ENCODE measurements around the gene ADGRL1.
"Not testable (repeated sequence)": the region's sequence is repeated elsewhere in the genome, so short reads cannot be mapped to it uniquely, and the experiment has no call there.

The ADGRL1 gene

GRCh38 chr19:14183741-14184350 lies 22.1 kb downstream of the ADGRL1 start:
- H3K36me3 Mint-ChIP-seq: no peaks in the 10 kb centered on the region
- H3K4me1 Mint-ChIP-seq: no peaks in the 10 kb centered on the region

DNA sequence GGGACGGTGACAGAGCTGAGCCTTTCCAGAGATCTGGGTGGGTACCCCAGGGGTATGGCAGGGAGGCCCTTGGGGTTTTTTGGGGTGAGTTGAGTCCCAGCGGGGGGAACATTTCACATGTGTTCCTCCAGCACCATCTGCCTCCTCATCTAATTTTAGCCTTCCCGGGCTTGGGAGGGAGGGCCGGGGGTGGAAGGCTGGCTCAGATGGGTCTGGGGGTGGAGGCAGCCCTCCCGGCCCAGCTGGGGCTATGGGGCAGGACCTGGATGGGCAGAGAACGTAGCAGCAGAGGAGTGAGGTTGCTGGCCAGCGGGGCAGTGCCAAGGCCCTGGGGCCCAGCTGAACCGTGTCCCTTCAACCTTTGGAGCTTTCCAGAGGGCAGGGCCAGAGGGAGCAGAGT lies 23.5 kb downstream of the ADGRL1 start:
- H3K27ac Mint-ChIP-seq: no peak overlapping the region
- H3K9me3 Mint-ChIP-seq: no peaks in the 10 kb centered on the region
- H3K4me3 Mint-ChIP-seq: no peak overlapping the region
- no peaks in the 10 kb centered on the region for H3K4me1 Mint-ChIP-seq
- no peaks in the 10 kb centered on the region for H3K27me3 Mint-ChIP-seq
- no peaks in the 10 kb centered on the region for H3K36me3 Mint-ChIP-seq

More at GRCh38 chr19:14183741-14184350, 22.1 kb downstream of the ADGRL1 start:
- H3K9me3 Mint-ChIP-seq: no peaks in the 10 kb centered on the region
- no peak overlapping the region for H3K4me3 Mint-ChIP-seq
- no peak overlapping the region for H3K27ac Mint-ChIP-seq
- H3K27me3 Mint-ChIP-seq: no peaks in the 10 kb centered on the region

DNA sequence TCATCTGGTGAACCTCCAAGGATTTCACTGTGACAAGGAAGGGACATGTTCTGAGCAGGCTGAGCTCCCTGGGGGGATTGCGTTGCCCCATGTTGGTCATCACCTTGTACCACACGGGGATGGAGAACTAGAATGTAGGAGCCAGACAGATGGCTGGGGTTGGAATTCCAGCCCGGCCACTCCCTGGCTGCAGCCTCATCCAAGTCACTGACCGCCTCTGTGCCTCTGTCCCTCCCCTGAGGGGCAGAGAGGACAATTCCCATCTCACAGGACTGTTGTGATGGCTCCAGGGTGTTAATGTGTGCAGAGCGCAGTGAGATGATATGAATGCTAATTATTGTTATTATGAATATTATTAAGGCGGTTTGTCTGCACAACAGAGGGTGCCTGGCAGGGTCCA lies 24.1 kb downstream of the ADGRL1 start:
- H3K27me3 Mint-ChIP-seq: no peaks in the 10 kb centered on the region

DNA sequence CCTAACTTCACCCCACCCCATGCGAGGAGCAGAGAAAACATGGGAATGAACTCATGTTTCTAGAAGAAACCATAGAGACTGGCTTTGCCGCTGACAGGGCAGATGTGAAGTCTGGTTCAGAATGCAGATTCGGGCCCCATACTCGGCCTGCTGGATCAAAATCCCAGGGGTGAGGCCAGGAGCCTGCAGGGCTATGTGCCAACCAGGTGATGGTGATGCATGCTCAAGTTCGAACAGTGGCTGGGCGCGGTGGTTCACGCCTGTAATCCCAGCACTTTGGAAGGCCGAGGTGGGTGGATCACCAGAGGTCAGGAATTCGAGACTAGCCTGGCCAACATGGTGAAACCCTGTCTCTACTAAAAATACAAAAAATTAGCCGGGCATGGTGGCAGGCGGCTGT lies 24.8 kb downstream of the ADGRL1 start:
- H3K36me3 Mint-ChIP-seq: not testable (repeated sequence)

More for the DNA sequence above, 24.1 kb downstream of the ADGRL1 start:
- Mint-ChIP-seq H3K36me3 (peaks cover 3% of the 10 kb centered on the region), H3K27ac (no peak overlapping the region), H3K9me3 (no peaks in the 10 kb centered on the region), H3K4me3 (no peak overlapping the region), H3K4me1 (no peaks in the 10 kb centered on the region)

DNA sequence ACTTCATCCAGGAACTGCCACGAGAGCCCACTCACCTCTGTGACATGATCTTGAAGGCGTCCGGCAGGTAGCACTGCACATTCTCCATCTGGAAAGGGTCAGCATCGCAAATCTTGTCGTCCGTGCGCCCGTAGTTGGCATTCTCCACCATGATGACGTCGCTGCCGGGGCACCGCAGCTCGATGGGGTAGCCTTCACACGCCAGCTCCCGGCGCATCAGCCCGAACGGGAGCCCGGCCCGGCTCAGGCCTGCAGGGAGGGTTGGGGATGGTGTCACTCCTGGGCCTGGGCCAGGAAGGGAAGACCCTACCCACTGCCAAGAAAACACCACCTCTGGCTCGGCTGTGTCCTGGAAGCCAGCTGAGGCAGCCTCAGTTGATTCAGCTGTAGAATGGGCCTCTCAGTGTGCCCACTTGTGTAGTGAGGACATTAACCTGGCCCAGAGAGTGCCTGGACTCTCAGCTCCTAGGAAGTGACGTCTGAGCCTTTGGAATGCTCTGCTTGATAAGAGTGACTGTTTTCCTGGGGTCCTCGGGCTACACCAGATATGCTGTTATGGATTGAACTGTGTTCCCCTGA lies 28.4 kb downstream of the ADGRL1 start:
- peaks cover 8% of the 10 kb centered on the region for H3K36me3 Mint-ChIP-seq
- peaks cover 7% of the 10 kb centered on the region for H3K4me1 Mint-ChIP-seq
- H3K27me3 Mint-ChIP-seq: no peaks in the 10 kb centered on the region

More for the DNA sequence above, 24.8 kb downstream of the ADGRL1 start:
- not testable (repeated sequence) for H3K27ac Mint-ChIP-seq, H3K27me3 Mint-ChIP-seq, H3K4me3 Mint-ChIP-seq, H3K4me1 Mint-ChIP-seq, H3K9me3 Mint-ChIP-seq

DNA sequence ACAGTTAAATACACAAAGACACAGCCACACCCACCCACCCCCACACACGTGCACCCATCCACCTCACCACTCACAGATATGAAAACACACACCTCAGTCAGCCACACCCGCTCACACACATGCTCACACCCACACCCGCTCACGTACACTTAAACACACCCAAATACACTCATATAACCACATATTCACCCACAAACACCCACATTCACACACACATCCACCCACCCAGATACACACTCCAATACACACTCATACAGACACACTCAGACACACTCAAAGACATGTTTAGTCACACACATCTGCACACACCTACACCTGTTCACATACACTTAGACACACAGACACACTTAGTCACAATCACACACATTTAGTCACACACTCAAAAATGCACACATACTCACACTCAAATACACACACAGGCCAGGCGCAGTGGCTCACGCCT lies 30.6 kb downstream of the ADGRL1 start:
- H3K27ac Mint-ChIP-seq: peak overlapping the region; percentile 10
- H3K4me1 Mint-ChIP-seq: peaks cover 7% of the 10 kb centered on the region
- peaks cover 21% of the 10 kb centered on the region for H3K36me3 Mint-ChIP-seq
- no peaks in the 10 kb centered on the region for H3K27me3 Mint-ChIP-seq
- no peaks in the 10 kb centered on the region for H3K9me3 Mint-ChIP-seq
- no peak overlapping the region for H3K4me3 Mint-ChIP-seq

More for the DNA sequence above, 28.4 kb downstream of the ADGRL1 start:
- H3K27ac Mint-ChIP-seq: no peak overlapping the region
- no peaks in the 10 kb centered on the region for H3K9me3 Mint-ChIP-seq
- no peak overlapping the region for H3K4me3 Mint-ChIP-seq

DNA sequence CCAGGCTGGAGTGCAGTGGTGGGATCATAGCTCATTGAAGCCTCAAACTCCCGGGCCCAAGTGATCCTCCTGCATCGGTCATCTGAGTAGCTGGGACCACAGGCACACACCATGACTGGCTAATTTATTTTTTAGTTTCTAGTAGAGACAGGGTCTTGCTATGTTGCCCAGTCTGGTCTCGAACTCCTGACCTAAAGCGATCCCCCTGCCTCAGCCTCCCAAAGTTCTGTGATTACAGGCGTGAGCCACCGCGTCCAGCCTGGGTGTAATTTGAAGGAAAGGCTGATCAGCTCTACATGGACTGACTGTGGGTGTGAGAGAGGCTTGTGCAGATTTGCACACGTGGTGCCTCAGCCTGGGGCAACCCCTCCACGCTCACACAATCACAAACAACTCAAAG lies 31.1 kb downstream of the ADGRL1 start:
- no peaks in the 10 kb centered on the region for H3K9me3 Mint-ChIP-seq
- H3K27ac Mint-ChIP-seq: no peak overlapping the region
- no peaks in the 10 kb centered on the region for H3K27me3 Mint-ChIP-seq
- H3K4me1 Mint-ChIP-seq: peaks cover 7% of the 10 kb centered on the region
- no peak overlapping the region for H3K4me3 Mint-ChIP-seq
- peaks cover 26% of the 10 kb centered on the region for H3K36me3 Mint-ChIP-seq

DNA sequence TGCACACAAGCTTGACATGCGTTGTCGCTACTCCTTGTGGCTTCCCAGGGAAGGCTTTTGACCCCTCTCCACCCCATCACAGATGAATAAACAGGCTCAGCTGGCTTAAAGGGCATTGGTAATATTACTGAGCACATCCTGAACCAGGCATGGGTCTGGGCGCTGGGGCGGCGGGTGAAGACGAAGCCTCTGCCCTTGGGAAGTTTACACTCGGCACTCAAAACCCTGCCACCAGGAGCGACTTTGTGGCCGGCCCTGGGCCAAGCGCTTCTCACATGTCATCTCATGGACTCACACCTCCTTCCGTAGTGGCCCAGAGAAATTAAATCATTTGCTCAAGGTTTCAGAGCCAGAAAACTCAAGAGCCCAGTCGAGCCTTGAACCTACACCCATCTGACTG lies 37.0 kb downstream of the ADGRL1 start:
- Mint-ChIP-seq H3K27ac (peak overlapping the region; percentile 32), H3K36me3 (peaks cover 20% of the 10 kb centered on the region), H3K9me3 (no peaks in the 10 kb centered on the region), H3K27me3 (no peaks in the 10 kb centered on the region), H3K4me1 (peaks cover 26% of the 10 kb centered on the region), H3K4me3 (no peak overlapping the region)

- no peaks in the 10 kb centered on the region for H3K27me3 Mint-ChIP-seq
- no peak overlapping the region for H3K4me3 Mint-ChIP-seq
- peaks cover 26% of the 10 kb centered on the region for H3K4me1 Mint-ChIP-seq
- no peaks in the 10 kb centered on the region for H3K9me3 Mint-ChIP-seq
- H3K27ac Mint-ChIP-seq: peak overlapping the region; percentile 35
- peaks cover 19% of the 10 kb centered on the region for H3K36me3 Mint-ChIP-seq
Observed at GRCh38 chr19:14168259-14168972, 37.6 kb downstream of the ADGRL1 start.

DNA sequence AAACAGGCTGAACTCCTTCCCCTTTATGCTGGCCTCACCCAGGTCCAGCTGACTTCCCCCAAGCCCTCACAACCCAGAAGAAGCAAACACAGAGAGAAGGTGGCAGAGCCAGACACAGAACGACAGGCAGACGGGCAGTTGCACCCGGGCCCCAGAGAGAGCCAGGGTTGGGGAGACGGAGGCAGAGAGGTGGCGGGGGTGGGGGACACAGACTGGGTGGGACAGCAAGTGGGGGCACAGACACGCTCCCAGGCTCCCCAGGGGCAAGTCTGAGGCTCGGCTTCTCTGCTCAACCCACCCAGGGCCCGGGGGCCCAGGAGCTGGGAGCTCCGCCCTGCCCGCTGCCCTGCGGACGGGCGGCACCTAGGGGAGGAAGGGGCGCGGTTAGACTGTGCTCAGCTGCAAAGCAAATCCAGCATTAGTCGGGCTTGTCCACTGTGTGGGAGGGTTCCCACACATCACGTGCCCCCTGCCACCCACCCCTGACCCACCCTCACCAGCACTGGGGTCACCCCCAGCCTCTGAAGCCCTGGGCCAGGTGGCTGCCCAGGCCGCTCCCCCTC lies 38.3 kb downstream of the ADGRL1 start:
- H3K4me1 Mint-ChIP-seq: peaks cover 26% of the 10 kb centered on the region
- H3K27ac Mint-ChIP-seq: peak overlapping the region; percentile 87
- peaks cover 19% of the 10 kb centered on the region for H3K36me3 Mint-ChIP-seq
- H3K4me3 Mint-ChIP-seq: peak overlapping the region; percentile 74
- no peaks in the 10 kb centered on the region for H3K27me3 Mint-ChIP-seq
- H3K9me3 Mint-ChIP-seq: no peaks in the 10 kb centered on the region

DNA sequence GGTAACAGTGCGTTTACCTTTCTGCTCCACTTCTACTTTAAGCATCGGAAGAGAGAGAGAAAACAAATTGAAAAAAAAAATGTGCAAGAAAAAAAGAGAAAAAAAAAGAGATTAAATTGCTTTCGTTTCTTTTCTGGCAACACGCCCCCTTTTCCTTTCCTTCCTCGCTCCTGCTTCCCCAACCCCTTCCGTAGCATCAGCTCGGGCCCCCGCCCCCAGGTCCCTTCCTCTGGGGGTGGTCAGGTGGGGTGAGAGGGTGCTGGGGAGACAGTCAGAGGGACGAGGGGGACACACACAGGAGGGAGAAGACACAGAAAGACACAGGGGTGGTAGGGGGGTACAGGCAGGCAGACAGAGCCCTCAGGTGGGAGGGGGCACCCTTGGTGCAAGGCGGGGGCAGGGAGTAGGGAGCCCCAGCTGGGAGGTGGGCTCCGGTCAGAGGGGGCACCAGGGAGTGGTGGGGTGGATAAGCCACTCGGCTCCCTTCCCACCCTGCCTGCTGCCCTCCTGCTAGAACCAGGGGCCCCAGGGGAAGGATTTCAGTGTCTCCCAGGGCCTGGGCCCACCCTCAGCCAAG lies 38.9 kb downstream of the ADGRL1 start:
- H3K27ac Mint-ChIP-seq: peak overlapping the region; percentile 87
- H3K9me3 Mint-ChIP-seq: no peaks in the 10 kb centered on the region
- H3K27me3 Mint-ChIP-seq: no peaks in the 10 kb centered on the region

DNA sequence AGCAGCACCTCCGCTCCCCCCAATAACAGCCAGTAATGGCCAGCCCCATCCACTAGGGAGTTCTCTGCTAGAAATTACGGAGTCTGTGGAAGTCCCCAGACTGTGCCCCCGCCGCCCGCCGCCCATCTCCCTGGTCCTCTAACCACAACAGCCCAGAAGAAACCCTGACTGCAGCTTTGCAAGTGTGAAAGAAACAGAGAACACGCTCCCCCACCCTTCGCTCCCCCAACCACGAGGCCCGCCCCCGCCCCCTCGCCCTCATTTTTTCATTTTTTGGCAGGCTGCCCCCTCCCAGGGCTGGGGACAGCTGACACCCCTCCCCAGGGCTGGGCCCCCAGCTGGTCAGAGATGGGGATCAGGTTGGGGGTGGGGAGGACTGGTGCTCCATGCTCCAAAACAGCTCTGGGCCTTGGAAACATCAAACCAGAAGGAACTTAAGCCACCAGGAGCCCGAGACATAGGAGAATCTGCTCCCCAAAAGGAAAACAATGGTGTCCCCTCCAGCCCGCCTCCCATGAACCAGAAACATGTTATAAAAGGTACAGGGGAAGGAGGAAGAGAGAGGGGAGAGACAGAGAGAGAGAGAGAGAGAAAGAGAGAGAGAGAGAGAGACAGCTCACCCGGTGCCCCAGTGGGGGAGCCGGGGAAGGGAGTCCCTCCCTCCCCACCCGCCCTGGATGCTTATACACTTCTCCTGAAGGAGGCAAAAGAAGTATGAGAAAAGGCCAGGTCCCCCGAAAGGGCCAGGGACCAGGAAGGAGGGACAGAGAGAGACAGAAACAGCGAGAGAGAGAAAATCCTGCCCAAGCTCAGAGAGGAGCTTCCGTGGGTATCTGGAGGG lies 39.8 kb downstream of the ADGRL1 start:
- Mint-ChIP-seq H3K27me3 (no peaks in the 10 kb centered on the region), H3K36me3 (peaks cover 13% of the 10 kb centered on the region), H3K4me1 (peaks cover 26% of the 10 kb centered on the region), H3K4me3 (peak overlapping the region; percentile 74), H3K9me3 (no peaks in the 10 kb centered on the region), H3K27ac (peak overlapping the region; percentile 87)

More for the DNA sequence above, 38.9 kb downstream of the ADGRL1 start:
- peak overlapping the region; percentile 74 for H3K4me3 Mint-ChIP-seq
- H3K36me3 Mint-ChIP-seq: peaks cover 19% of the 10 kb centered on the region
- peaks cover 26% of the 10 kb centered on the region for H3K4me1 Mint-ChIP-seq

- Mint-ChIP-seq H3K4me3 (no peak overlapping the region), H3K4me1 (peaks cover 26% of the 10 kb centered on the region)
Observed at GRCh38 chr19:14164724-14165493, 41.1 kb downstream of the ADGRL1 start.

DNA sequence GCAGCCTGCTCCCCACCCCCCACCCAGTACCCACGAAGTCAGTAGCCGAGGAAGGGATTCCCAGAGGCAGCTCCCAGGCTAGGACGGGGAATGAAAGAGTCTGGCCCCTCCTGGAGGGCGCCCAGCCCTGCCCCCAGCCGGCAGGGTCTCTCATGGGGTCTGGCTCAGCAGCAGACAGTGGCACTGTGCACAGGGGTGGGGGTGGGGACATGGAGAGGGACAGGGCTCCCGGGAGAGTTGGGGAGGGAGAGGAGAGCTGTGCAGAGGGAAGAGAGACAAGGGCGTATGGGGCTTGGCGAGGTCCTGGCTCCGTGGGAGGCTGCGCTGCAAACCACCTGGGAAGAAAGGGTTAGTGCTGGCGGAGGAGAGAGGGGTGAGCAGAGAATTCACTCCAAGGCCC lies 41.9 kb downstream of the ADGRL1 start:
- no peaks in the 10 kb centered on the region for H3K27me3 Mint-ChIP-seq
- H3K27ac Mint-ChIP-seq: no peak overlapping the region
- no peaks in the 10 kb centered on the region for H3K36me3 Mint-ChIP-seq
- peaks cover 26% of the 10 kb centered on the region for H3K4me1 Mint-ChIP-seq
- no peaks in the 10 kb centered on the region for H3K9me3 Mint-ChIP-seq
- H3K4me3 Mint-ChIP-seq: no peak overlapping the region

More at GRCh38 chr19:14164724-14165493, 41.1 kb downstream of the ADGRL1 start:
- peaks cover 2% of the 10 kb centered on the region for H3K36me3 Mint-ChIP-seq
- no peak overlapping the region for H3K27ac Mint-ChIP-seq
- no peaks in the 10 kb centered on the region for H3K9me3 Mint-ChIP-seq
- no peaks in the 10 kb centered on the region for H3K27me3 Mint-ChIP-seq
